Muscle layer of colon (tissue), 2 donors: ENCODE results near the gene CHMP6.
A peak's percentile ranks its signal among the peaks of the same experiment; 100 is the strongest.

ENCODE experiments used
- H3K27ac ChIP-seq: one replicate; pipeline ENCODE4 v1.7.0; 2013; ENCODE audit warnings: low read depth, mild to moderate bottlenecking, low read length, moderate library complexity
- H3K27me3 ChIP-seq, 2 donors: one replicate each; pipeline ENCODE4 v1.7.0; 2013; ENCODE audit warnings: low read length in 2 of 2, mild to moderate bottlenecking in 2 of 2; ENCODE audit not compliant: insufficient read depth in 2 of 2, control insufficient read depth in 1 of 2
- H3K36me3 ChIP-seq: one replicate; pipeline ENCODE4 v1.7.0; 2013; ENCODE audit warnings: mild to moderate bottlenecking, low read length; ENCODE audit not compliant: insufficient read depth
- H3K4me1 ChIP-seq: one replicate; pipeline ENCODE4 v1.7.0; 2013; ENCODE audit warnings: mild to moderate bottlenecking, low read length; ENCODE audit not compliant: insufficient read depth
- H3K4me3 ChIP-seq, 2 donors: one replicate each; pipeline ENCODE4 v1.7.0; 2013; ENCODE audit warnings: low read length in 2 of 2, low read depth in 1 of 2, mild to moderate bottlenecking in 1 of 2, moderate library complexity in 1 of 2
- H3K9ac ChIP-seq: one replicate; pipeline ENCODE4 v1.7.0; 2013; ENCODE audit warnings: low read length
- H3K9me3 ChIP-seq: one replicate; pipeline ENCODE4 v1.7.0; 2013; ENCODE audit warnings: mild to moderate bottlenecking, low read length
- donor health status: abdominal sarcoma.
- donor health status: Adenocarcinoma of cecum.

The CHMP6 gene

DNA sequence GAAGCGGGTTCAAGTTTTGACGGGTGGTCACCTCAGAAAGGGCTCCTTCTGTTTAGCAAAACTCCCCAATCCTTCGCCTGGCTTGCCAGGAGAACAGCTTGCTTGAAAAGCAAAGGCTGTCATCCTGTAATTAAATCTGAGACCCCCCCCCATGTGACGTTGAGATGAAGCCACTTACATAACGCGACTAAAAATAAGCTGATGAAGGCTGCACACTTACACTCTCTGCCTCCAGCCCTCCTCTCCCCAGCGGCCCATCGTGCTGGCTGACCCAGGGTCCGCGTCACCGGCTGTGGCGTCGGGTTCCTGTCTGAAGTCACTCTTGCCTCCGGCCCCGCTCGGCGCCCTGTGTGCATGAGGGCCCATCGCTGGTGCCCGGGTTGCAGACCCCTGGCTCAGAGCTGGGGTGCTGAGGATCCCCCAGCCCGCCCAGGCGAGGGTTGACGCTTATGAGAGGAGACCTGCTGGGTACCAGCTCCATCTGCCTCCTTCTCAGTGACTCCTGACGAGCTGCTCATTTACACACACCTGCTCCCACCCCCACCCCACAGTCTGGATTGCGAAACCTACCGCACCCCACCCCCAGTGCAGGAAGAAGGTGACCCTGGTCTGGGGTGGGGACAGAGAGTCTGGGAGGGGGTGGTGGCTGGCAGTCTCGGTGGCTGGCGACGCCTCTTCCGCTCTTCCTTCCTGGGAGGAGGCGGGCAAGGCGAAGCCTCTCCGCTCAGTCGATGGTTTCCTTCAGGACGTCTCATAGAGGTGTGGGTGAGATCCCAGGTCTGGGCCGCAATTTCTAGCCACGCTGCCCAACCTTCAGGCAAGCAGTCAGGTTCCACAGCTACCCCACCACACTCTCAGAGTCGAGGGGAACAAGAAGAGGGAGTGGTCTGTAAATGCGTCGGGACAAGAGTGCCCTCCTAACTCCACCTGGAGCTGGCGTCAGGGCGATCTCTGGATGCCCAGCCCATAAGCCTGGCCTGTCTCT lies 40.2 kb downstream of the CHMP6 start:
- Histone ChIP-seq H3K9me3 (no peaks in the 10 kb centered on the region), H3K27me3 (peaks cover 0 to 18% of the 10 kb centered on the region in 2 donors), H3K36me3 (no peaks in the 10 kb centered on the region), H3K27ac (no peak overlapping the region), H3K4me1 (peaks cover 34% of the 10 kb centered on the region), H3K9ac (no peak overlapping the region), H3K4me3 (no peak overlapping the region)

DNA sequence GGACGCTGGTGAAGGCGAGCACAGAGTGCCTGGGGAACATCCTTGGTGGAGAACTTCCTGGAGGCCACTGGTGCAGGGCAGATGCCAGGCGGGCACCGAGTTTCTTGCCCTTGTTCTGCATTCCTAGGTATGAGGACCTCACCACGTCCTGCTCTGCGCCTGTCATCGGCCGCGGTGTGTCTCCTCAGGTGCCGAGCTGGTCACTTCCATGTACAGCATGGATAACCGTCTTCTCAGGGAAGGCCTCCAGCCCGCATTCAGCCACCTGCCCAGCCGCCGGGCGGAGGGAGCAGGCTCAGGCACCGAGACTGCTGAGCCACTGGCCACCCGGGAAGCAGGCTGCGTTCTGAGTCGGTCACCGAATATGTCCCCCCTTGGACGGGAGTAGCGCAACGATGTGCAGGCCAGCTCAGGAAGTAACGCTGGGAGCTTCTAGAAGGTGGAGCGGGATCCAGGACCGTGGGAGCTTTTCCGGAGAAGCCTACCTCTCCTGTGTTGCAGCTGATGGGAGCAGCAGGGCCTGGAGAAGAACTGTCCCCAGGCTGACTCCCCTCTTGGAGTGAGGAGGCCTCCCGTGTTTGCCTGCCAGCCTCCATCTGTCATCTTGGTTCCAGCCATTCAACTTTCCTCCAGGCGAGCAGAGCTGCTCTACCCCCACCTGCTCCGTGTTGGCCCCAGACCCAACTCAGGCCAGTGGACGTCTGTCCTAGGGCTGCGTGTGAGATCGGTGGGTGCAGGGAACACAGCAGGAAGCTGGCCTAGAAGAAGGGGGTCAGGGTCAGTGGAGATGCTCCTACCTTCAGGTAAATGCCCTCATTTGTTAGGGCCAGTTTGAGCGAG lies 41.2 kb downstream of the CHMP6 start:
- H3K4me3 ChIP-seq: no peak overlapping the region
- H3K36me3 ChIP-seq: no peaks in the 10 kb centered on the region
- H3K27me3 ChIP-seq: peaks cover 0 to 11% of the 10 kb centered on the region in 2 donors
- peaks cover 34% of the 10 kb centered on the region for H3K4me1 ChIP-seq
- no peak overlapping the region for H3K9ac ChIP-seq
- no peaks in the 10 kb centered on the region for H3K9me3 ChIP-seq
- no peak overlapping the region for H3K27ac ChIP-seq

GRCh38 chr17:81033535-81034167 lies 42.0 kb downstream of the CHMP6 start:
- H3K4me1 ChIP-seq: peaks cover 37% of the 10 kb centered on the region
- H3K36me3 ChIP-seq: no peaks in the 10 kb centered on the region
- H3K9me3 ChIP-seq: no peaks in the 10 kb centered on the region
- H3K27me3 ChIP-seq: peaks cover 0 to 3% of the 10 kb centered on the region in 2 donors
- peak overlapping the region; percentile 34 for H3K27ac ChIP-seq
- peak overlapping the region; percentile 40 to 68 for H3K4me3 ChIP-seq
- no peak overlapping the region for H3K9ac ChIP-seq

- Histone ChIP-seq H3K9me3 (no peaks in the 10 kb centered on the region), H3K36me3 (no peaks in the 10 kb centered on the region), H3K4me3 (peak overlapping the region; percentile 40 to 68), H3K9ac (no peak overlapping the region), H3K27me3 (no peaks in the 10 kb centered on the region), H3K27ac (no peak overlapping the region), H3K4me1 (peaks cover 43% of the 10 kb centered on the region)
These were observed 42.6 kb downstream of the CHMP6 start for GRCh38 chr17:81034168-81034777.

- Histone ChIP-seq H3K4me1 (peaks cover 50% of the 10 kb centered on the region), H3K9ac (peak within 1 kb of the TSS; percentile 8), H3K27ac (peak within 1 kb of the TSS; percentile 84)
These were observed 43.3 kb downstream of the CHMP6 start, which contains the start of gene BAIAP2 for GRCh38 chr17:81034779-81035520. Gene BAIAP2 (plus strand): TSS chr17:81035151. CDS start chr17:81035255, 104 bp downstream.

GRCh38 chr17:81035521-81036196 lies 44.0 kb downstream of the CHMP6 start:
- no peaks in the 10 kb centered on the region for H3K9me3 ChIP-seq
- H3K4me3 ChIP-seq: peak overlapping the region; percentile 67 to 85
- no peaks in the 10 kb centered on the region for H3K27me3 ChIP-seq
- peak overlapping the region; percentile 8 for H3K9ac ChIP-seq
- H3K4me1 ChIP-seq: peaks cover 57% of the 10 kb centered on the region
- H3K36me3 ChIP-seq: no peaks in the 10 kb centered on the region
- peak overlapping the region; percentile 84 for H3K27ac ChIP-seq

More at GRCh38 chr17:81034779-81035520, 43.3 kb downstream of the CHMP6 start, which contains the start of gene BAIAP2:
- H3K4me3 ChIP-seq: peak within 1 kb of the TSS; percentile 68 to 85
- no peaks in the 10 kb centered on the region for H3K9me3 ChIP-seq
- H3K27me3 ChIP-seq: no peaks in the 10 kb centered on the region
- H3K36me3 ChIP-seq: no peaks in the 10 kb centered on the region

DNA sequence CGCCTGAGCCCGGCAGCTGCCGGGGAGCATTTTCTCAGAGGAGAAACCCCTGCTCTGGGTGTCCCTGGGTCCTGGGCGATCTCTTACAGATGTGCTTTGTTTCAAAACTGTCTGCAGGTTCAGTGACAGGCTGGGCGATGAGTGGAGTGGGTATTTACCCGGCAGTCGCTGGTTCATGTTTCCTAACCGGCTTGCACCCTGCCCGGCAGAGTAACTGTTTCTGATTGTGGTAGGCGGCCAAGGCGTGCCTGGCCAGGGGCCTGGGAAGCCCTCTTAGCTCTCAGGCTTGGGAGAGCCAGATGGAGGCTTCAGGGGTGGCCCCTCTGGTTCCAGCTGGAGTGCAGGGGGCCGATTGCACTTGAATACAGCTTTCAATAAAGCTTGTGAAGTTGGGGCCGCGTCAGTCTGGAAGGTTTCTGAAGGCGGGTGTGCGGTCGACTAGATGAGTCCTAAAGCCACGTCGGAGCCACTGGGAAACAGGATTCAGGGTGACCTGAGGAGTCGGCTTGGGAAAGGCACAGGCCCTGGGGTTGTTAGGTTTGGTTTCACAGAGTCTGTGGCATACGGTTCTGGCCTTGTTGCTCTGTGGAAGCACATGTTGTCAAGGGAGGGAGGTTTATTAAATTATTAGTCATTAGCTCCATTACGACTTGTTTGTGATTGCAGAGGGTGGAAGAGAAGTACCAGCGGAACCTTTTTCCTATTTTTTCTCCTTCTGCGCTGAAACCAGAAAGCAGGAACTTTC lies 44.7 kb downstream of the CHMP6 start:
- no peaks in the 10 kb centered on the region for H3K9me3 ChIP-seq
- H3K4me1 ChIP-seq: peaks cover 64% of the 10 kb centered on the region
- H3K36me3 ChIP-seq: no peaks in the 10 kb centered on the region
- peak overlapping the region; percentile 67 to 85 for H3K4me3 ChIP-seq
- H3K9ac ChIP-seq: peak overlapping the region; percentile 8
- peak overlapping the region; percentile 84 for H3K27ac ChIP-seq
- H3K27me3 ChIP-seq: no peaks in the 10 kb centered on the region

DNA sequence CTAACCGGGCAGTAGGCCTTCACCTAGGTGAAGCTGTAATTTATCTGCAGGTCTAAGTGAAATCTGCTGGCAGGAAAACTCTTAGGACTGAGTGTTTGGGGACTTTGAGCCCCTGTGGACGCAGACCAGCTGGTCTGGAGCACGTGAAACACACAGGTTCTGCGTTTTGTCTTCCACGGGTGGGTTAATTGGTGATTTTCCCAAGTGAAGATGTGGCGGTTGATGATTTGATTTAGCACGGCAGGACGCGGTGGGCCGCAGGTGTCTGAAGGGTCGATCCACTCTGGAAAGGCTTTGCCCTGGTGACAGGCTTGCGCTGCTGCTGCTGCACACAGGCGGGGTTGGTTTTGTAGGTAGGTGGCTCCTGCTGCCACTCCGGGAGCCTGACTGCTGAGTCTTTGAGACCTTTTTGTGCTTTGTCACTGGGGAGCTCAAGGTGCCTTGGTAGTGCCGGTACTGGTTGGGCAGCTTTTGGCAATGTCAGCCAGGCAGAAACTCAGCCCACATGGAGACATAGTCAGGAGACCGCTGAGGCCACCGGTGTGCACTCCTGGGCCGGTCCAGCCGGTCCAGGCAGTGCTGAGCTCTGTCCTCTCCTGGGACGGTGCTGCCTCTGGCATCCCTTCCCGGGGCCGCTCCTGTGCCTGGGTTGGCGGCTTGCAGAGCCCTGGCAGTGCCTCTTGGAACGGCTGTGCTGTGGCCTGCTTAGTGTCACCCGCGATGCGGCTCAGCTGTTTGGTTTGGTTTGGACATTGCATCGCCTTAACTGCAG lies 45.6 kb downstream of the CHMP6 start:
- Histone ChIP-seq H3K9ac (peak overlapping the region; percentile 8), H3K27me3 (no peaks in the 10 kb centered on the region), H3K4me1 (peaks cover 64% of the 10 kb centered on the region), H3K9me3 (no peaks in the 10 kb centered on the region), H3K4me3 (peak overlapping the region in 1 of 2 donors; percentile 24), H3K36me3 (no peaks in the 10 kb centered on the region), H3K27ac (peak overlapping the region; percentile 84)
